Activated naive CD8-positive, alpha-beta T cell treated with anti-CD3 and anti-CD28 coated beads for 36 hours (primary cell): Measurements from ENCODE around the gene CLIC5. TPM values are rescaled to one million over a fixed set of nuclear protein-coding genes. Genes with fewer than 3 reads are reported as not detected.

Source experiments
- DNase-seq: peaks from one replicate; pipeline ENCODE4 v3.0.0; 2021
- H3K27ac Mint-ChIP-seq: one replicate; pipeline ENCODE4 v1.8.0; 2022; ENCODE audit warnings: mild to moderate bottlenecking, moderate library complexity, mixed read lengths
- H3K27me3 Mint-ChIP-seq: one replicate; pipeline ENCODE4 v1.8.0; 2022; ENCODE audit warnings: mild to moderate bottlenecking, mixed read lengths
- H3K36me3 Mint-ChIP-seq: one replicate; pipeline ENCODE4 v1.8.0; 2021; ENCODE audit warnings: mild to moderate bottlenecking, mixed read lengths
- H3K4me1 Mint-ChIP-seq: one replicate; pipeline ENCODE4 v1.8.0; 2021; ENCODE audit warnings: mixed read lengths
- H3K4me3 Mint-ChIP-seq: one replicate; pipeline ENCODE4 v1.8.0; 2022; ENCODE audit warnings: mild to moderate bottlenecking, moderate library complexity, mixed read lengths
- H3K9me3 Mint-ChIP-seq: one replicate; pipeline ENCODE4 v1.8.0; 2022; ENCODE audit warnings: mixed read lengths
- total RNA-seq, 2 experiments: library from RNA; stranded (reverse); gene quantifications; one replicate each; pipeline ENCODE4 v1.2.3, GENCODE V29; 2021

CLIC5 gene
- total RNA-seq, 2 experiments from 2014 or later, result 0.50 to 0.74 TPM

DNA sequence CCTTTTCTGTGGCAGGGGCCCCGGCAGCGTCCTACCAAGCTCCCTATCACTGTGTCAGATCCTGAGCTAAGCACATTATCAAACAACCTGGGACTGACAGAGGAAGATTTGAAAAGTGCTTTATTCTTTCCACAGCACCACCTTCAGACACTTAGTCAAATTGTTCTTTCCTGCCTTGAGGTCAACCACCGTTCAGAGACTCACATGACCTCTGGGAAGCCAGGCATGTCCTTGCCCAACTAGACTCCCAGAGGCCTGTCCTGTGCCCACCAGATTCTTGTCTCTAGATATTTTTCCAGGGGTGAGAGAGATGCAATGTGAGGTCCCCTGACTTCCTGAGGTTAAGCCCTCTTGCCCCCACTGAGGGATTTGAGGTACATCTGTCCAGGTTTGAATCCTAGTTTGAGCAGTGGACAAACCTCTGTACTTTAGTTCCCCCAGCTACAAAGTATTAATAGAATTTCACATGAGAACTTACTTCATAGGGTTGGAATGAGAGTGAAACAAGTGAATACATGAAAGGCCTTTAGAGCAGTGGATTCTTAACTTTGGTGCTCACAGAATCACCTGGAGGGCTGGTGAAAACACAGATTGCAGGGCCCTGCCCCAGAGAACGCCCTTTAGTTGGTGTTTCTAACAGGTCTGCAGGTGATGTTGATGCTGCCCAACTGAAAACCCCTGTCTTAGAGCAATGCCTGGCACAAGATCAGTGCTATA, 179.8 kb downstream of the CLIC5 start:
- Mint-ChIP-seq H3K27me3 (no peaks in the 10 kb centered on the region), H3K4me3 (no peak overlapping the region), H3K36me3 (no peaks in the 10 kb centered on the region), H3K9me3 (no peaks in the 10 kb centered on the region), H3K4me1 (peaks cover 32% of the 10 kb centered on the region), H3K27ac (no peak overlapping the region)
- no peak for DNase-seq

DNA sequence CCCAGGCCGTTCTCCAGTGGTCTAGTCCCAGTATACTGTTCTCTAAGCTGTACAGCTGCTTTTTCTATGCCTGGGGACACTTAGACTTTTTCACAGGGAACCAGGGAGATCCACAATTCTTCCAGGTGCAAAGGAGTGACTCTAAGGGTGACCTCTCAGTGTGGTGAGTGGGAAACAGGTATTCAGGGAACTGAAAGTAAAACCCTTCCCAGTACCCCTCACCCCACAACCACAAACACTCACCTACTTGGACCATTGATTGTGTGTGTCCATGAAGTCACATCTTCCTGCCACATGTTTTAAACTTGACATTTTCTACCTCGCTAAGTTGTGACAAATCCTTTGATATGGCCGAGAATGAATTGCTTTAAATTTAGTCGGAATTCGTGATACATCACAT, 183.6 kb downstream of the CLIC5 start:
- H3K27ac Mint-ChIP-seq, result no peak overlapping the region
- peaks cover 7% of the 10 kb centered on the region for H3K36me3 Mint-ChIP-seq
- peaks cover 29% of the 10 kb centered on the region for H3K4me1 Mint-ChIP-seq
- no peaks in the 10 kb centered on the region for H3K9me3 Mint-ChIP-seq
- no peak overlapping the region for H3K4me3 Mint-ChIP-seq
- no peak for DNase-seq
- H3K27me3 Mint-ChIP-seq, result peaks cover 8% of the 10 kb centered on the region

Other genes starting within 250 kb of the CLIC5 start
- 1 to 10 TPM; 8.6 TPM for gene ENPP4, start 114.1 kb upstream of the CLIC5 start, total RNA-seq
- gene ENPP5, start 155.1 kb upstream of the CLIC5 start, total RNA-seq, result under 1 TPM; 0.33 to 0.38 TPM